Keratinocyte (primary cell): ENCODE measurements around the gene UQCRHL. TPM values are rescaled to one million over a fixed set of nuclear protein-coding genes. Genes with fewer than 3 reads are reported as not detected.
A peak's percentile ranks its signal among the peaks of the same experiment; 100 is the strongest.

Source experiments
- DNase-seq: peaks from one replicate; pipeline ENCODE4 v3.0.0-alpha.2; 2011; ENCODE audit warnings: low read depth, missing footprints, low spot score
- FAIRE-seq: peaks from 2 replicates; lab custom pipeline; 2011; peaks lifted over from hg19 to GRCh38; lab: Jason Lieb, UNC
- H2AFZ ChIP-seq: 2 replicates; pipeline ENCODE4 v1.6.0; 2012; ENCODE audit warnings: low read length, control low read depth, inconsistent platforms; ENCODE audit not compliant: control insufficient read depth
- H3K27ac ChIP-seq: 2 replicates; pipeline ENCODE4 v1.5.1; 2011; ENCODE audit warnings: low read length; ENCODE audit not compliant: control insufficient read depth, insufficient read depth
- H3K27me3 ChIP-seq: 3 replicates; pipeline ENCODE4 v1.6.0; 2011; ENCODE audit warnings: low read length; ENCODE audit not compliant: control insufficient read depth, insufficient read depth; ENCODE audit errors: extremely low read depth
- H3K36me3 ChIP-seq, 2 experiments: 2 replicates in 1 of 2; 3 replicates in 1 of 2; pipeline ENCODE4 v1.5.1; 2011; ENCODE audit warnings: low read length in 2 of 2, mild to moderate bottlenecking in 1 of 2; ENCODE audit not compliant: control insufficient read depth in 2 of 2, insufficient read depth in 2 of 2; ENCODE audit errors: extremely low read depth in 1 of 2
- H3K4me1 ChIP-seq: 3 replicates; pipeline ENCODE4 v1.5.1; 2011; ENCODE audit warnings: low read length; ENCODE audit not compliant: control insufficient read depth, insufficient read depth; ENCODE audit errors: extremely low read depth
- H3K4me2 ChIP-seq: 3 replicates; pipeline ENCODE4 v1.6.0; 2011; ENCODE audit warnings: low read depth, low read length; ENCODE audit not compliant: control insufficient read depth, insufficient read depth; ENCODE audit errors: extremely low read depth
- H3K4me3 ChIP-seq, 3 experiments: fragments of 200-600 bp in 1 of 3; sonication (generic) in 1 of 3; 2 replicates in 2 of 3; 3 replicates in 1 of 3; pipeline ENCODE4 v1.5.1; 2011 to 2016; ENCODE audit warnings: low read length in 3 of 3, mild to moderate bottlenecking in 3 of 3, control low read depth in 2 of 3, inconsistent platforms in 1 of 3, low read depth in 1 of 3, mixed read lengths in 1 of 3, mixed run types in 1 of 3, moderate library complexity in 1 of 3; ENCODE audit not compliant: control insufficient read depth in 2 of 3, insufficient read depth in 2 of 3; ENCODE audit errors: extremely low read depth in 1 of 3
- H3K79me2 ChIP-seq: 2 replicates; pipeline ENCODE4 v1.6.0; 2012; ENCODE audit warnings: low read length; ENCODE audit not compliant: control insufficient read depth, insufficient read depth
- H3K9ac ChIP-seq: 3 replicates; pipeline ENCODE4 v1.6.0; 2011; ENCODE audit warnings: low read length; ENCODE audit not compliant: control insufficient read depth, insufficient read depth; ENCODE audit errors: extremely low read depth
- H3K9me1 ChIP-seq: 3 replicates; pipeline ENCODE4 v1.6.0; 2011; ENCODE audit warnings: low read length; ENCODE audit not compliant: control insufficient read depth, insufficient read depth; ENCODE audit errors: extremely low read depth
- H3K9me3 ChIP-seq: 2 replicates; pipeline ENCODE4 v1.5.1; 2012; ENCODE audit warnings: low read depth, low read length; ENCODE audit not compliant: control insufficient read depth
- H4K20me1 ChIP-seq: 3 replicates; pipeline ENCODE4 v1.6.0; 2011; ENCODE audit warnings: low read length; ENCODE audit not compliant: control insufficient read depth, insufficient read depth; ENCODE audit errors: extremely low read depth
- EZH2 ChIP-seq: IDR thresholded peaks from one replicate; pipeline ENCODE4 v1.6.1; 2012; ENCODE audit warnings: inconsistent platforms, mild to moderate bottlenecking, low read length, moderate library complexity
- dilution Hi-C: fragments of 300-500 bp; cut with MboI; formaldehyde crosslinking; loops from one replicate; pipeline ENCODE4 v1.7.0; 2020; ENCODE audit warnings: low sequenced_read_pairs; ENCODE audit not compliant: extremely low pct_ligation_motif_present
- polyA plus RNA-seq, 5 experiments: library from polyadenylated mRNA; depleted of rRNA in 3 of 5; stranded (reverse) in 3 of 5; stranded (forward) in 1 of 5; unstranded in 1 of 5; fragments of >200 nt; gene quantifications; 1 replicate in 1 of 5; 2 replicates in 3 of 5; 3 replicates in 1 of 5; pipeline versions ENCODE4 v1.2.1 to v1.2.3, GENCODE V29; 2011 to 2012; ENCODE audit warnings: missing spikeins in 2 of 5, low read depth in 1 of 5, low replicate concordance in 1 of 5
- TF ChIP-seq, protein P1 (sequence below), 3 experiments: IDR thresholded peaks in 1 of 3; conservative IDR thresholded peaks in 1 of 3; optimal IDR thresholded peaks in 1 of 3; 2 replicates in 2 of 3; 3 replicates in 1 of 3; pipeline versions ENCODE3 to v1.5.1; 2011; ENCODE audit warnings: low read length in 3 of 3, mild to moderate bottlenecking in 3 of 3, moderate library complexity in 2 of 3, control low read depth in 1 of 3, inconsistent platforms in 1 of 3; ENCODE audit not compliant: insufficient read depth in 2 of 3; ENCODE audit errors: extremely low read depth in 1 of 3

The UQCRHL gene
- polyA plus RNA-seq, 1 donor (not counting 4 experiments of a cell fraction or from before 2014, with no cell fraction given): 14.0 TPM

DNA sequence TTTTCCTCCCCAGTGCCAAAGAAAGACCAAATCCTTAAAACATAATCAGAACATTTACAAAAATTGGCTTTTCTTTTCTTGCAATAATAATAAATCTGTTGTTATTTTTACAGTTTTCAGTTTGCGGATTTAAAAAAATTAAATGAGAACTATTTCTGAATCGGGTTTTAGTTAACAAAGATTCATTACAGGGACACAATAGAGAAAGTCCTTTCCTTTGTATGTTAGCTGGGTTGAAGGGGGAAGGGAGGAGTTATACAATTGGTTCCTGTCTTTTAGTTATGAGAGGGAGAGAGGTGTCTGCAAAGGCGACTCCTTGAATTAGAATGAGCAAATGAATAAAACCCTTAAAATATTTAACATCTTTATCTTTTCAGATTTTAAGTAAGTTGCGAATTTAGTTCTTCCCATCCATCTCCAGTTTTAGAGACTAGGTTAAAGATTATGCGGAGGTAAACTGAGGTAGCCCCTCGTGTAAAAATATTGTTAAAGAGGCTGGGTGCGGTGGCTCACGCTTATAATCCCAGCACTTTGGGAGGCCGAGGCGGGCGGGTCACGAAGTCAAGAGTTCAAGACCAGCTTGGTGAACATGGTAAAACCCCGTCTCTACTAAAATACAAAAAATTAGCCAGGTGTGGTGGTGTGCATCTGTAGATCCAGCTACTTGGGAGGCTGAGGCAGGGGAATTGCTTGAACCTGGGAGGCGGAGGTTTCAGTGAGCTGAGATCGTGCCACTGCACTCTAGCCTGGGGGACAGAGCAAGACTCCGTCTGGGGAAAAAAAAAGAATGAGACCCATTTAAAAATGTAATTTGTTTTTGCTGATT lies 44.0 kb upstream of the UQCRHL start:
- Histone ChIP-seq H3K27me3 (no peaks in the 10 kb centered on the region), H3K4me2 (peak overlapping the region; percentile 99), H3K9me3 (no peaks in the 10 kb centered on the region), H2AFZ (no peak overlapping the region), H3K4me3 (peak overlapping the region in 1 of 3 experiments; percentile 77), H3K9ac (peak overlapping the region; percentile 15), H3K27ac (peak overlapping the region; percentile 95), H4K20me1 (no peaks in the 10 kb centered on the region), H3K79me2 (peaks cover 92% of the 10 kb centered on the region), H3K4me1 (peaks cover 26% of the 10 kb centered on the region), H3K36me3 (no peaks in the 10 kb centered on the region), H3K9me1 (no peaks in the 10 kb centered on the region)
- FAIRE-seq (no peak), DNase-seq (no peak)
- TF ChIP-seq EZH2: no peak
- TF ChIP-seq, protein P1, sequence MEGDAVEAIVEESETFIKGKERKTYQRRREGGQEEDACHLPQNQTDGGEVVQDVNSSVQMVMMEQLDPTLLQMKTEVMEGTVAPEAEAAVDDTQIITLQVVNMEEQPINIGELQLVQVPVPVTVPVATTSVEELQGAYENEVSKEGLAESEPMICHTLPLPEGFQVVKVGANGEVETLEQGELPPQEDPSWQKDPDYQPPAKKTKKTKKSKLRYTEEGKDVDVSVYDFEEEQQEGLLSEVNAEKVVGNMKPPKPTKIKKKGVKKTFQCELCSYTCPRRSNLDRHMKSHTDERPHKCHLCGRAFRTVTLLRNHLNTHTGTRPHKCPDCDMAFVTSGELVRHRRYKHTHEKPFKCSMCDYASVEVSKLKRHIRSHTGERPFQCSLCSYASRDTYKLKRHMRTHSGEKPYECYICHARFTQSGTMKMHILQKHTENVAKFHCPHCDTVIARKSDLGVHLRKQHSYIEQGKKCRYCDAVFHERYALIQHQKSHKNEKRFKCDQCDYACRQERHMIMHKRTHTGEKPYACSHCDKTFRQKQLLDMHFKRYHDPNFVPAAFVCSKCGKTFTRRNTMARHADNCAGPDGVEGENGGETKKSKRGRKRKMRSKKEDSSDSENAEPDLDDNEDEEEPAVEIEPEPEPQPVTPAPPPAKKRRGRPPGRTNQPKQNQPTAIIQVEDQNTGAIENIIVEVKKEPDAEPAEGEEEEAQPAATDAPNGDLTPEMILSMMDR (optimal IDR thresholded peaks at IDR 0.05 in 1 of 3, IDR thresholded peaks at IDR 0.05 in 1 of 3, conservative IDR thresholded peaks at IDR 0.05 in 1 of 3; ENCODE audit: extremely low read depth in 1 of 3, insufficient read depth in 2 of 3, low read length in 3 of 3): no peak
- dilution Hi-C loops: no loop called here

DNA sequence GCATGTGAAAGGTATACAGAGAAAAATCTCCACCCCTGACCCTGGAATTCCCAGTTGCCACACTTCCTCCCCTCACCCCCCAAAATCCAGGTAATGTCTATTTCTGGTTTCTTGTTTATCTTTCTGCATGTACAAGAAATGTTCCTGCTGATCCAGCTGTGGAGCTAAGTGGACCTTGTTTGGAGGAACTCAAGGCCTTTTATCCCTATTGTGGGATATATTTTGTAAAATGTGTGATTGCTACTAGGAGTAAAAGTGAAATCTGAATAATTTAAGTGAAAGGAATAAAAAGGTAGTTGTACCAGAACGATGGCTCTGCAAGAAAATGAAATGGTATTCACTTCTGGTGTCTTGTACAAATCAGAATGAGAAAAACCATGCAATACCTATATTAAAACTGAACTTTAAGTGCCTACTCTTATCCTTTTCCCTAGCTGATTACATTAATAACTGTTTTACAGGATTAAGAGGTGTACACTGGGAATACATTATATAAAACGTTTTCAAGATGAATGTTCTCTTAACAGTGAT lies 43.1 kb upstream of the UQCRHL start:
- peak overlapping the region; percentile 95 for H3K27ac ChIP-seq
- peak overlapping the region; percentile 99 for H3K9ac ChIP-seq
- no peaks in the 10 kb centered on the region for H3K27me3 ChIP-seq
- DNase-seq (no peak), FAIRE-seq (no peak)
- H3K9me3 ChIP-seq: no peaks in the 10 kb centered on the region
- H4K20me1 ChIP-seq: no peaks in the 10 kb centered on the region
- no peaks in the 10 kb centered on the region for H3K9me1 ChIP-seq
- H3K4me1 ChIP-seq: peaks cover 26% of the 10 kb centered on the region
- peaks cover 83% of the 10 kb centered on the region for H3K79me2 ChIP-seq
- no peaks in the 10 kb centered on the region for H3K36me3 ChIP-seq
- peak overlapping the region; percentile 62 to 93 (median 77) for H3K4me3 ChIP-seq
- no peak overlapping the region for H2AFZ ChIP-seq
- dilution Hi-C loops: no loop called here
- peak overlapping the region; percentile 99 for H3K4me2 ChIP-seq
- TF ChIP-seq EZH2: no peak
- TF ChIP-seq, protein P1 (optimal IDR thresholded peaks at IDR 0.05 in 1 of 3, IDR thresholded peaks at IDR 0.05 in 1 of 3, conservative IDR thresholded peaks at IDR 0.05 in 1 of 3; ENCODE audit: extremely low read depth in 1 of 3, insufficient read depth in 2 of 3, low read length in 3 of 3): no peak
